HG03175 (cell line): ENCODE measurements around the gene SEC24C.

Experiments used
- ATAC-seq: cut with Tn5 transposase; IDR thresholded peaks from one replicate; pipeline ENCODE4 v1.9.1; 2021; ENCODE audit warnings: mild to moderate bottlenecking, moderate library complexity; ENCODE audit not compliant: unreplicated experiment

SEC24C gene

DNA sequence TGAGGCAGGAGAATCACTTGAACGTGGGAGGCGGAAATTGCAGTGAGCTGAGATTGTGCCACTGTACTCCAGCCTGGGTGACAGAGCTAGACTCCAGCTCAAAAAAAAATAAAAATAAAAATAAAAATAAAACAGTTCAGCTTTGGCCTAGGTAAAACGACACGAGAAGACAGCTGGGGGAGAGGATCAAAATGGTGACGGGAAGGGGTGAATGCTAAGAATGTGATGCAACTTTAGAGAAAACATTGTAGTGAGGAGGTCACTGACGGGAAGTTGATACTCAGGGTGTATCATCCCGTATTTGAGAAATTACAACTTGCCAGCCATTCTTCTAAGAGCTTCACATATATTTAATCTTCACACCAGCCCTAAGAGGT is 66.2 kb downstream of the SEC24C start:
- no peak for ATAC-seq

DNA sequence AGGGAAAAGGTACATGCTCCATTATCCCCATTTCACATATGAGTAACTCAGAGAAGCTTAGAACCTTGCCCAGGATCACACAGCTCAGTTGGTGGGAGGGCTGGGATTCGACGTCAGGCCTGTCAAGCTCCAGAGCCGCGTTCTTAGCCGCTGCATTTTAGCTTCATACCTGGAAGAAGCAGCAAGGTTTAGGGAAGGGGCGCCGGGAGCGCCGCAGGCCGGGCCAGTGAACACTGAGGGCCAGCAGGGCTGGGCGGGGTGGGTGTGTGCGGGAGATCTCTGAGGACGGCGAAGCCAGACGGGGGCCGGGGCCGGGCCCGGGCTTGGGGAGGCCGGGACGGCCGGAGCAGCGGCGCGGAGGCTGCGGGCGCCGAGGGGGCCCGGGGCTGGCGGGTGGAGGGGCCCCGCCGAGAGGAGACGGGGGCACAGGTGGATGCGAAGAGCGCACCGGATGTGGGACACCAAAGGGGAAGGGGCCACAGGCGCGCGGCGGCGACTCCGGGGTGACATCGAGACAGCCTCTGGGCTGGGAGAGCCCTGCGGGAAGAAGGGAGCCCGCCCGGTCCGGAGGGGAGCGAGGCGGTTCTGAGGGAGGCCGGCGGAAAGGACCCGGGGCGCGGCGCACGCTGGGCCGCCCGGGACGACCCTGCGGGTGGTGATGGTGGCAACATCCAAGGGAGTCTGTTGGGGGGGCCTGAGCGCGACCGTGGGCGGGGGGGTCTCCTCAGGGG is 66.7 kb downstream of the SEC24C start:
- peak; percentile 30 for ATAC-seq

DNA sequence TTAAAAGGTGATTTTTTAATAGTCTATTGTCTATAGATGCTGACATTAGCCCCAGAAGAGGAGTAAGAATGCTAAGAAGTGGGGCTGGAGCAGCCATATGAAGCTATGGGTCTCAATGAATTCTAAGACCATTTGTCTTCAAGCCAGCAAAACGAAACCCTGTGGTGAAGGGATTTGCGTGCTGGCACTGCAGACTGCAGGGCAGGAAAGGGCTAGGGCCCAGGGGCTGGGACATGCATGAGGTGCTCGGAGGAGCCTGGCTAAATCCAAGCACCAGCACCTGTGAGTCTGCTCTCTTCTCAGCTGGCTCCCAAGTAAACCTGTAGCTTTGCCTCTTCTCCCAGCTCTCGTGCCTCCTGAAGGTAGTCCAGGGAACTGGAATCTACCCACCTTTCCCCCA is 68.5 kb downstream of the SEC24C start:
- ATAC-seq = no peak

DNA sequence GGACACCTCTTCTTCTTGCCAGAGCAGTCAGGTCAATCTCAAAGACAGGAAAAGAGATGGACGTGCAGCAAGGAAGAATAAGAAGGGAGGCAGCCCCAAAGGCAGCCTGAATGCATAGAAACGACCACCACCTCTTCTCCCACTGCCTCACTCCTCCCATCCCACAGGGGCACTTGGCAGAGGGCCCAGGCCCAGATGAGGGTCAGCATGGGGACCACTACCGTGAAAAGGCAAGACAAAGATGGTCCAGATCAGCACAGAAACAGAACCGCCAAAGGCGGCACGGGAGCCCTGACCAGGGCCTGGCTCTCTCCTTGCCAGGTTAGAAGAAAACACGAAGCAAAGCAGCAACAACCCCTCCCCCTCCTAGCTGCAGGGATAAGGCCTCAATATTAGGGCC is 69.2 kb downstream of the SEC24C start:
- no peak for ATAC-seq

DNA sequence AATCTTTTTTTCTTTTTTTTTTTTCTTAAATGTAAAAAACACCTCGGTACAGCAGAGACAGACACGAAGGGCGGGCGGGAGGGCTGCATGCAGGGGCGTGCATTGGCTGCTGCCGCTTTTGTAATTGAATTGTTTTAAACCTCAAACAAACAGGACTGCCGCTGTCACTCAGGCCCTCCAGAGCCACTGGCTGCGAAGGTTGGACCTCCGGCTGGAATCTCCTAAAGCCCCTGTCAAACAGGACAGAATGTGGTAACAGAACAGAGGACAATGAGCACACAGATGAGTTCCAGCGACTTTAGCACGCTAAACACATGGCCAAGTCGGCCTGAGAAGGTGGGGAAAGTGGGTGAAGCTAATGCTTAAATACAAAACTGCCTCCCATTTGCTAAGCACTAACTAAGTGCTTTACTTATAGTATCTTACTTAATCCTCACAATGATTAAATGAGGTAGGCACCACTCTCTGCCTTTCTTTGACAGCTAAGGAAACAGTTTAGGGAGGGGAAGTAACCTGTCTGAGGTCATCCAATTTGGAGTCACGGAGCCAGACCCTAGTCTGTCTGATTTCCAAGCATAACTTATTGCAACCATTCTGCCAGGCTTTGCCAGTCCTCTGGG is 70.2 kb downstream of the SEC24C start:
- ATAC-seq = no peak

DNA sequence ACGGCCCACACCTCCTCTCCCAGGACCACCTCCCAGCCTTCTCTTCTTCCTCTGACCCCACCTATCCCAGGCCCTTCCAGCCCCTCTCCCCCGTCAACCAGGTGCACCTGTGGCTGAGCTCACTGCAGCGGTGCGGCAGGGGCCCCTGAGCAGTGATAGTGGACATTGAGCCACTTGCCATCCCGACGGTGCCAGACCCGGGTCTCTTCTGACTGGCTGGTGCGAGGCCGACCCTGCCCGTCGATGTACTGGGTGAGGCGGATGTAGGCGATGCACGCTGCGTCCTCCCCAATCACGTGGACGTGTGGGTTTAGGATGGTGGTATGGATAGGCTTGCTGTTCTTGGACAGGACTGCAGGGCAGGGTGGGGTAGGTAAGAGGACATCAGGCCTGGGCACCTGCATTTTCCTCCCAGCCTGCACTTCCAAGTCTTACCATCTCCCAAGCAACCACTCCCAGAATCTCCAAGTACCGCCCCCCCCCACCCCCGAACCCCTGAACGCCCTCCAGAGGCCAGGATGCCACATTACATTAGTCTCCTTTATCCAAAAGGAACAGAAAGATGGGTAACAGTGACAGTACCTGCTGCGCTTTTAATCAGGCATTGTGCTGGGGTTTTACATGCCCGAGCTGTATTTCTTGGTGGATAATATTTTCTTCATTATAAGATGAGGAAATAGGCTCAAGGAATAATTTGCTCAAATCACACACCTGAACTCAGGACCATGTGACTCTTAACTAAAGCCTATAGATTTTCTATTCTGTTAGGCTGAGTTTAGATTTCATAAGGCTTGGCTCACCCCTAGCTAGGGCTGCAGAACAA is 70.9 kb downstream of the SEC24C start:
- ATAC-seq = no peak

DNA sequence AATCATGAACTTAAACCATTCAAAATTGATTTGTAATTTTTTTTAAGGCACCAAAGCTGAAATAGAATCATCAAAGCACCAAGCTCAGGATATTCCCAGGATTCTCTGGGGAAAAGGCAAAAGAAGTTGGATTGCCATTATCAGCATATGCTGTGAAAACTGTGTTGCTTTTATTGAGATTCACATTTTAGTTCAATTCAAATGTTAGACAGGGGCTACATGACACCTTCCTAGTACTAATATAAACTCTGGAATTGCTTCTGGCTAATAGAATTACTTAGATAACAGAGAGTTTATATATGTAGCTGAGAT is 71.5 kb downstream of the SEC24C start:
- no peak for ATAC-seq

DNA sequence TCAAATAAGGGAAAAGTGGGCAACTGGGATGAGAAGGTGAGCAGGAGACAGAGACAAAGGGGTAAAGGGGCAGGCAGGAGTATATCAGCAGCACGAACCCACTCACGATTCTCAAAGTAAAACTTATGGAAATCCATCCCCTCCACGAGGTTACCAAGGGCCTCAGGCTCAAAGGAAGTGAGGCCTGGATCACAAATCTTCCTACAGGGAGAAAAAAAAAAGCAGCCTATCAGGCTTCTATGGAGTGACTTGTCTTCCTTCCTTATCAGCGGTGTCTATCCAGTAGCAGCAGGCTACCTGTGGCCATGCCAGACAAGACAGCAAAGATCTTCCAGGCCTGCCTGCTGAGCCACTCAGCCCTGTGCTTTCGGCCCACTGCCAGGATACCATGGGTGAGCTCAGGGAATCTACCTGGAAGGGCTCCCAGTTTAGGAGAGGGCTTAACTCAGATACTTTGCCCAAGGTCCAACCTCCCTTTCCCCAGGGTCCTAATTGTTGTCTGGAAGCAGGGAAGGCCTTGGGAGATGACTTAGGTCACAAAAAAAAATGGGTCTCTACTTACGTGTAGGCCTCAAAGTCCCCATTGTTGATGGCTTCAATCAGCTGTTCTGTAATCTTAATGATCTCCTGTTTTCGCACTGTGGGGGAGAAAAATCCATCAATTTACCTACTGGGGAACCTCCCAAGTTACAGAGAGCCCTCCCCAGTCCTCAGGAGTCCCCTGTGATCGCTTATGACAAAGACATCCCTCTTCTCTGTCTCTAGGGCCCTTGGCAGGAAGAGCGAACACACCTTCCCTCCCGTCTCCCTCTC is 73.0 kb downstream of the SEC24C start:
- ATAC-seq = no peak

DNA sequence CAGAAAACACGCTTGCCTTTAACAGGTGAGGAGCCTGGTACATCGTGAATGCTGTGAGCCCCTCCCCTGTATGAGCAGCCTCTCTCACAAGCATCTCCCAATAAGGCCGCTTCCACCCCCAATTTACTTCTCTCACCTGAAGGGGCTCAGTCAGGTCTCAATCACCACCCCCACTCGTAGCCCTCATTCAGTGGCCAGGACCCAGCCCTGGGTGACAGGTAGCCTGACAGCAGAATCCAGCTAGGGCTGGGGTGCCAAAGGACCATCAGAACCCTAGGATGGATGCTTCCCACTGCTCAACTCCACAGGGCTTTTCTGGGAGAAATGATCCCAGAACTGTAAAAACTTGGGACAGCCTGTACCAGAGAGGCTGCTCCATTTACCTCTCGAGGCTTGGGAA is 73.7 kb downstream of the SEC24C start:
- no peak for ATAC-seq

DNA sequence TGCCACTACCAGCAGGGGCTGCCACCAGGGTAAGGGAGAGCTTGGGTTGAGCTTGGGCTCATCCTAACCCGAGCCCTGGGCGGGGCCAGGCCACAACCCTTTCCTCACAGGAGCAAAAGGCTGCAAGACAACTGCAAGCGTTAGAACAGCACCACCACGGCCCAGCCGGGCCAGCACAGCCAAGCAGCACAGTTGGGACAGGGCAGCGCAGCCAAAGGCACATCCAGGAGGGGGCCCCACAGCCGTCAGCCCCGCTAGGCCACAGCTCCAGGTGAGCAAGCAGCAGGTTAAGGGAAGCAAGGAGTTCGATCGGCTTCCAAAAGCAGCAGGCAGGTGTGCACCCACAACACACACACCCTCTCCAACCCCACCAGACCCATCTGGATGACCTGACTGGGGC is 74.2 kb downstream of the SEC24C start:
- no peak for ATAC-seq

DNA sequence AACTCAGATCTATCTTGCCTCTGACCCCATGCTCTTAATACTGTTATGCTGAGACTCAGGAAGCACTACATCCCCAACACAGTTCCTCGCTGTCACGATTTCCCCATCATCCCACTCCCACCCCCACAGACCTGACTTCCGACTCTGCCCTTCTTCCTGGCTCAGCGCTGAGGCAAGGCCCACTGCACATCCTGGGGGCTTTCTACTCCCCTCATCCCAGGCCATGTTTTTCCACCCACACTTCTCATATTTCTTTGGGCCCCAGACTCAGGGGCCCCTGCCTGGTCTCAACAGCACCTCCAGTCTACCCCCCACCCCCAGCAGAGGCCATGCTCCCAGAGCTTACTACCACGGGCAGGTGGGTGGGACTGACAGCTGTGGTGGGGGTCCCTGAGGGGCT is 74.9 kb downstream of the SEC24C start:
- no peak for ATAC-seq

DNA sequence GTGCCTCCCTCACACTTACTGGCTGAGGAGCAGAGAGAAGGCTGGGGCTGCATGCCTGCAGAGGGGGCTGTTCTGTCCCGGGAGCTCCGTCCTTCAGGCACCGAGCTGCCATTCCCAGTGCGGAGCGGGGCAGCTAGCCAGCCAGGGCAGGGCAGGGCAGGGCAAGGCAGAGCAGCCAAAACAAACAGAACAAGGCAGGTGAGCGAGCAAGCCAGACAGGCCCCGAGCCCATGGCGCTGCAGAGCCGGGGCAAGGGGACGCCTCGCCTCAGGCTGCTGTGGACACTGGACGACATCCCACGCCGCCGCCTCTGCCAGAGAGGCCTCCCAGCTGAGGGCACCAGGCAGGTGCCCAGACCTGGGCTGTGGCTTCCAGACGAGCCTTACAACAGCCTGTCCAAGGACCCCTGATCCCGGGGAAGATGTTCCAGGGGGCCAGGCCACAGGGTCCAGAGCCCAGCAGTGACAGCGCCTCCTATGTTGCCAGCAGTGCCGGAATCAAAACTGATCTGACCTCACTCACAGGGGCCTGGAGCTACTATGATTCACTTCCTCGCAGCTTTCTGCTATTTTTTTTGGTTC is 75.4 kb downstream of the SEC24C start:
- no peak for ATAC-seq
